K562 (cell line): ENCODE data around the gene TMC6. TPM values are rescaled to one million over a fixed set of nuclear protein-coding genes. Genes with fewer than 3 reads are reported as not detected.
A peak's percentile ranks its signal among the peaks of the same experiment; 100 is the strongest.

Source experiments
- ARID1B ChIP-seq: fragments of 450-650 bp; IDR thresholded peaks from 2 replicates; pipeline ENCODE4 v1.6.1; 2016; ENCODE audit warnings: antibody characterized with exemption, mild to moderate bottlenecking, inconsistent platforms
- CREM ChIP-seq: IDR thresholded peaks from 2 replicates; pipeline ENCODE4 v1.6.1; 2014; ENCODE audit warnings: antibody characterized with exemption, low read depth
- FOXK1 ChIP-seq: sonication (generic); formaldehyde crosslinking; IDR thresholded peaks from 2 replicates; pipeline ENCODE4 v1.8.0; 2022; ENCODE audit warnings: missing genetic modification reagents, mild to moderate bottlenecking, borderline replicate concordance
- HOMEZ ChIP-seq: fragments of 250-450 bp; sonication (Bioruptor Pico); IDR thresholded peaks from 2 replicates; pipeline ENCODE4 v1.4.0; 2020; ENCODE audit warnings: mild to moderate bottlenecking, moderate library complexity
- MXD1 ChIP-seq: fragments of 250-450 bp; sonication (Bioruptor Pico); IDR thresholded peaks from 2 replicates; pipeline ENCODE4 v1.8.0; 2021; ENCODE audit warnings: borderline replicate concordance, mild to moderate bottlenecking, moderate library complexity; ENCODE audit not compliant: poor library complexity, severe bottlenecking
- NFATC3 ChIP-seq: fragments of 450-650 bp; IDR thresholded peaks from 2 replicates; pipeline ENCODE4 v1.6.1; 2017; ENCODE audit warnings: mild to moderate bottlenecking
- POLR2G ChIP-seq: fragments of 200-400 bp; formaldehyde crosslinking; IDR thresholded peaks from 2 replicates; pipeline ENCODE4 v1.6.1; 2017; ENCODE audit warnings: low read depth, mild to moderate bottlenecking, antibody characterized with exemption, low read length, moderate library complexity
- RBFOX2 ChIP-seq: fragments of 200-400 bp; formaldehyde crosslinking; IDR thresholded peaks from 2 replicates; pipeline ENCODE4 v1.6.1; 2017; ENCODE audit warnings: low read depth, mild to moderate bottlenecking, low read length, moderate library complexity
- TBP ChIP-seq: optimal IDR thresholded peaks from 2 replicates; pipeline ENCODE3; 2011; ENCODE audit warnings: low read depth, low read length, improper control_type of control experiment
- TCF7 ChIP-seq: sonication (generic); IDR thresholded peaks from 2 replicates; pipeline ENCODE4 v1.6.1; 2016; ENCODE audit warnings: antibody characterized with exemption, borderline replicate concordance
- TGIF2 ChIP-seq: sonication (generic); formaldehyde crosslinking; IDR thresholded peaks from 2 replicates; pipeline ENCODE4 v1.8.1; 2022; ENCODE audit warnings: mild to moderate bottlenecking, missing genetic modification reagents, moderate library complexity
- U2AF1 ChIP-seq: fragments of 200-400 bp; formaldehyde crosslinking; optimal IDR thresholded peaks from 2 replicates; pipeline ENCODE3; 2017; ENCODE audit warnings: mild to moderate bottlenecking, low read depth, low read length, moderate library complexity
- ZBTB33 ChIP-seq: sonication (generic); formaldehyde crosslinking; IDR thresholded peaks from 2 replicates; pipeline ENCODE4 v1.8.1; 2023; ENCODE audit warnings: mild to moderate bottlenecking, missing genetic modification reagents
- polyA plus RNA-seq, 8 experiments: library from polyadenylated mRNA; depleted of rRNA in 4 of 8; stranded (reverse) in 5 of 8; unstranded in 3 of 8; fragments of >200 nt; fragmentation: Nextera tagmentation in 2 of 8; fragmentation: Illumina TruSeq in 1 of 8; extraction: Ambion mirVana in 2 of 8; extraction: Trizol in 1 of 8; gene quantifications; 2 replicates each; pipeline versions ENCODE4 v1.2.1 to v1.2.3, GENCODE V29; 2011 to 2014; ENCODE audit warnings: inconsistent platforms in 1 of 8, missing spikeins in 1 of 8
- total RNA-seq, 7 experiments: library from RNA; depleted of rRNA in 6 of 7; stranded (reverse); fragments of >200 nt in 6 of 7; fragmentation: Illumina TruSeq in 2 of 7; extraction: Trizol in 2 of 7; gene quantifications; 2 replicates each; pipeline versions ENCODE4 v1.2.1 to v1.2.3, GENCODE V29; 2011 to 2021; ENCODE audit warnings: low replicate concordance in 1 of 7

Gene TMC6
- total and polyA plus RNA-seq, 9 of the 15 experiments (the other 6 are each of a cell fraction or from before 2014, with no cell fraction given), result 4.1 to 351 (median 66.9) TPM

GRCh38 chr17:78122216-78122930, 6.2 kb downstream of the TMC6 start (continued):
- TF ChIP-seq ZBTB33 (CRISPR knock-in tag) (peak; percentile 41; the same call in 1 of the 2 replicates), CREM (no peak), TGIF2 (CRISPR knock-in tag) (no peak), ARID1B (no peak), MXD1 (CRISPR knock-in tag) (no peak), TBP (no peak), TCF7 (no peak), FOXK1 (CRISPR knock-in tag) (no peak), NFATC3 (no peak), POLR2G (peak; percentile 54; the same call in 1 of the 2 replicates), RBFOX2 (peak; percentile 59), U2AF1 (no peak), HOMEZ (CRISPR knock-in tag) (no peak)
- TF ChIP-seq, all 486 proteins: peak for 4
